GM12874 (cell line): ENCODE results near the gene ASCC1.

ENCODE experiments used
- TF ChIP-seq, protein P1 (sequence below): IDR thresholded peaks from 2 replicates; pipeline ENCODE4 v1.5.1; 2011; ENCODE audit warnings: low read depth, mild to moderate bottlenecking, control low read depth, low read length, moderate library complexity; ENCODE audit not compliant: insufficient read depth

The ASCC1 gene

DNA sequence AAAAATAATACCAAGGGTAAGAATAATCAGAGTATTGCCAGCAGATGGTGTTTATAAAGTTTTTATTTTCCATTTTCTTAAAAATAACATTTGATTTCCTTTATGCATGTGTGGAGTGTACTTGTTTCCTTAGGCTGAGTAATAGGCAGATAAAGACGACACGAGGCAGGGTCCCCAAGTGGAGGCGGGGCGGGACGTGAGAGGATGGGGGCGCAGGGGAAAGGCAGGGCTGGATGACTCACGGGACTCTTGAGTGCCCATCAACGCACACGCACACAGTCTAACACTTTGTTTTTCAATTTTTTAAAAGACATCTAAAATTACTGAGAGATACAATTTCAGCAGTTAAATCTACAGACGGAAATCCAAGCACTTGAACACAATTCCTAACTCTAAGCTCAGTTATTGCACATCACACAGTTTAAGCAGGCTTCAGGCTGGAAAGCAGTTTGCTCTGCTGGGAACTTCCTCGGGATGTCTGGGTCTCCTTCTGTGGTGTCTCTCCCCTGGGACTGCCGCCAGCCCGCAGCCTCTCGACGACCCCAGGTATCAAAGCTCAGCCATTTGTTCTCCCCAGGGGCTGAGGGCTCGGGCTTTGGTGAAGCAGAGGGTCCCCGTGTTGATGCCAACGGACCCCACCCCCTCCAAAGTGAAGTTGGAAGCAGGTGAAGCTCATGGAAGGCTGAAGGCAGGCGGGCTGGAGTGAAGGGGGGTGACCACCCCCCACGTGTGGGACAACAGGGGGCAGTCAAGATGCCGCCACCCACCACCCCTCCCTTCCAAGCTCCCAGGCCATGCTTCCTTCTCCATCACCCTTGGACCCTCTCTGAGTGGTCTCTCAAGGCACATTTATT, 156.9 kb downstream of the ASCC1 start:
- TF ChIP-seq, protein P1, sequence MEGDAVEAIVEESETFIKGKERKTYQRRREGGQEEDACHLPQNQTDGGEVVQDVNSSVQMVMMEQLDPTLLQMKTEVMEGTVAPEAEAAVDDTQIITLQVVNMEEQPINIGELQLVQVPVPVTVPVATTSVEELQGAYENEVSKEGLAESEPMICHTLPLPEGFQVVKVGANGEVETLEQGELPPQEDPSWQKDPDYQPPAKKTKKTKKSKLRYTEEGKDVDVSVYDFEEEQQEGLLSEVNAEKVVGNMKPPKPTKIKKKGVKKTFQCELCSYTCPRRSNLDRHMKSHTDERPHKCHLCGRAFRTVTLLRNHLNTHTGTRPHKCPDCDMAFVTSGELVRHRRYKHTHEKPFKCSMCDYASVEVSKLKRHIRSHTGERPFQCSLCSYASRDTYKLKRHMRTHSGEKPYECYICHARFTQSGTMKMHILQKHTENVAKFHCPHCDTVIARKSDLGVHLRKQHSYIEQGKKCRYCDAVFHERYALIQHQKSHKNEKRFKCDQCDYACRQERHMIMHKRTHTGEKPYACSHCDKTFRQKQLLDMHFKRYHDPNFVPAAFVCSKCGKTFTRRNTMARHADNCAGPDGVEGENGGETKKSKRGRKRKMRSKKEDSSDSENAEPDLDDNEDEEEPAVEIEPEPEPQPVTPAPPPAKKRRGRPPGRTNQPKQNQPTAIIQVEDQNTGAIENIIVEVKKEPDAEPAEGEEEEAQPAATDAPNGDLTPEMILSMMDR: no peak

DNA sequence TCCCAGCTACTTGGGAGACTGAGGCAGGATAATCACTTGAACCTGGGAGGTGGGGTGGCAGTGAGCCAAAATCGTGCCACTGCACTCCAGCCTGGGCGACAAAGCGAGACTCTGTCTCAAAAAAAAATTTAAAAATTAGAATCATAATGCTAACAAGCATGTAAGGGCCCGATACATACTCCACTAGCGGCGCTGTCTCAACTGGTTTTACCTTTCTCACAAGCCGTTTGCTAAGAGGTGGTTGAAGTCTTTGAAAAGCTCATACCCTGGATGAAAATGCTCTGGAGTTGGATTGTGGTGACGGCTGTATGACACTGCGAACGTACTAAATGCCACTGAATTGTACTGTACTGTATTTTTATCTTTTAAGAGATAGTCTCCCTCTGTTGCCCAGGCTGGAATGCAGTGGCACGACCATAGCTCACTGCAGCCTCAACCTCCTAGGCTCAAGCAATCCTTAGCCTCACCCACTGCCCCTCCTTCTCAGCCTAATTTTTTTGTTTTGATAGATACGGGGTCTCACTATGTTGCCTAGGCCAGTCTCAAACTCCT, 157.7 kb downstream of the ASCC1 start:
- TF ChIP-seq, protein P1: no peak

DNA sequence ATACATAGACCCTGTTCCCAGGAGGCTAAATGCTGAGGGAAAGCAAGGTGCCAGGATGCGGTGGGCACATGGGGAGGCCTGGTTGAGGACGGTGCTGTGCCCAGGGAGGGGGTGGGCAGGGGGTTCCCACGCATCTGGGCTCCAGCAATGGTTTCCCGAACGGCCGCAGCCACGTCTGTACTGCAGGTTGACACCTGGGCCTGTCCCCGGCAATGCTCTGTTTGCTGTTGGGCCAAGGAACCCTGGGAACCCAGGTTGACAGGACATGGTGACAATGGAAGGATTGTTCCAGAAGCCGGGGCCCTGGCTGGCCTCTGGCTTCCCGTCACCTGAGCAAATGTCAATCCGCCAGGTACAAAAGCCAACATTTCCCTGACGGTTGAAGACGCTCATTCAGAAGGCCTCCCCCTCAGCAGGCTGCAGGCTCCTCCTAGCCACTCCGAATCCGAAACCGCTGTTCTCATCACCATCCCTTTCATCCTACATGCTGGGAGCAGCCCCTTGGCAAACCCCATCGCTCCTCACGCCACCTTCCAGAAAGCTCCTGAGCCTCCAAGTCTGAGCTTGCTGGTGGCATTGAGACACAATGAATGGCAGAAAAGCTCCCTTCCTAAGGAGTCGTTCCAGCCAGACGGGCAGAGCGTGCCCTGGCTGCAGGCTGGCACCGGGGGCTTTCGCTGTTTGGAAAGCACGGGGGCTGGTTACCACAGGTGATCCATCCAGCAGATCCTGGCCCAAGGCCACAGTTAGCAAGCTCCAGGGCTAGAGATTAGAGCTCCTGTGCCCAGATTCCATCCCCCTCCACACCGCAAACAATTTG, 158.9 kb downstream of the ASCC1 start:
- TF ChIP-seq, protein P1: no peak

DNA sequence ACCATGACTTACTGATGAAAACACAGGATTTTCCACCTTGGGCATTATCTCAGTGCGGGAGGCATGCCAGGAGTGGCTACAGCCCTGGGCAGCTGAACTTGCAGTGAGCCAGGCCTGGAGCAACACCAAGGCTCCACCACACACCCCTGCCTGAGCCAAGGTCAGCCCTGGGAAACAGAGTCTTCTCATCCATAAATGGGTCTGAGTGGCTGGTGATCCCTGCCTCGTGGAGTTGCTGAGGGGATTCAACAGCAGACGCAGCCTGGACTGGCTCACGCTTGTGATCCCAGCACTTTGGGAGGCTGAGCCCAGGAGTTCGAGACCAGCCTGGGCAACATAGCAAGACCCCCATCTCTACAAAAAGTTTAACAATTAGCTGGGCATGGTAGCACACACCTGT, 160.0 kb downstream of the ASCC1 start:
- TF ChIP-seq, protein P1: no peak

DNA sequence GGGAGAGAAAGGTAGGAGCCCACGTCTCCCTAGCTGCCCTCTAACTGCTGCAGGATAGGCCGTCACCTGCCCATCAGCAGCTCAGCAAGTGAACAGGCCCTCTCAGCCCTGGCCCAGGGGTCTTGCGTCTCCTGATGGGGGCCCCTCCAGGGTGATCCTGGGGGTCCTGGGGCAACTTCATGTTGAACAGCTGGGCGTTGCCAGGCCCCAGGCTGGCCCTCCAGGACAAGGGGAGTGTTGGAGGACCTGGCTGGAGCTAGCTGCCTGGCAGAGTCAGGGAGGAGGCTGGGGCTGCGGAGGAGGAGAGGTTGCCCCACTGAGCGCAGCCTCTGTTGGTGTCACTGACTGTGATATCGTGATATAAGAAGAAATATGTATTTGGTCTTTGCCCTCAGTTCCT, 162.4 kb downstream of the ASCC1 start:
- TF ChIP-seq, protein P1: no peak

DNA sequence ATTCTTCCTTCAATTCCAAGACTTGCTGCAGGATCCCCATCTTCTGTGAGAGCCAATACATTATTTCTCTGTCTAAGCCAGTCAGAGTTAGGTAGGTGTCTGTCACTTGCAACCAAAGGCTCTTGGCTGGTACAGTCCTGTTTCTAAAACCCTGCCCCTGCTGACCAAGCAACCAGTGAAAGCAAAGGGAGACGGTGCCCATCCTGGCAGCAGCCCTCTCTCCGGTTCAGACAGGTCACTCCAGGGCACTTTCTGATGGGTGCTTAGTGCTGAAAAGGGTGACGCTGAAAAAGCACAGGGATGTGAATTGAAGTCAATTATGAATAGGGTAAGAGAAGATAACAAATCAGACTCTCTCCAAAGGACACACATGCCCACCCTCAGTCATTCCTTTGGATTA, 165.2 kb downstream of the ASCC1 start:
- TF ChIP-seq, protein P1: no peak
